ENCODE data around the gene SUN3.

The SUN3 gene

GRCh38 chr7:48028938-48029337, at the start of gene SUN3:
TSS of gene SUN3 (minus strand) at chr7:48029107. CDS start at chr7:48028938, 169 bp downstream.
- DNase-seq: no peak

DNA sequence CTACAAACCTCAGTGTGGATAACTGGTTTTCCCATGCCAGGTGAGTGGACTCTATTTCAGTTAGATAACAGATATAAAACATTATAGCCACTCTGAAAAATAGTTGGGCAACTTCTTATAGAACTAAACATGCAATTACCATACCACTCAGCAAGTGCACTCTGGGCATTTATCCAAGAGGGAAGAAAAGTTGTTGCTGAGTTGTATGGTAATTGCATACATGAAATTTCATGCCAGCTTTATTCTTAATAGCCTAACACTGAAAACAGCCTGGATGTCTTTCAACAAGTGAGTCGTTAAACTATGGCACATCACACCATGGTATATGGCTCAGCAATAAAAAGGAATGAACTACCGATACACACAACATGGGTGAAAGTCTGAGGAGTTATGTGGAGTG, 49.6 kb upstream of the SUN3 start:
- DNase-seq: no peak

DNA sequence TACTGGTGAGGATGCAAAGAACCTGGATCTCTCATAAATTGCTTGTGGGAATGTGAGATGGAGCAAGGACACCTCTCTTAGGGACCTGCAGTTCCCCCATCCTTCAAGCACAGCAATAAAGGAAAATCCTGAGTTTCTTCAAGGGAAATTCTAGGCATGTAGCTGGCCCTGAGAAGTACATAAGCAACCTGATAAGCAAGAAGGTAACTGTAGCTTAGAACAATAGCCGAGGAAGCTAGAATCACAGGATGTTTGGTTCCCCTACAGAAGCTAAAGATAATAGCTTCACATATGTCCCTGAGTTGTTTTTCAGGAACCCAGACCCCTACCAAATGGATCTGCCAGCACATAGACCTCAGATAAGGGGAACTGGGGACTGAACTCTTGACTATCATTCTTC, 48.5 kb upstream of the SUN3 start:
- DNase-seq: no peak

DNA sequence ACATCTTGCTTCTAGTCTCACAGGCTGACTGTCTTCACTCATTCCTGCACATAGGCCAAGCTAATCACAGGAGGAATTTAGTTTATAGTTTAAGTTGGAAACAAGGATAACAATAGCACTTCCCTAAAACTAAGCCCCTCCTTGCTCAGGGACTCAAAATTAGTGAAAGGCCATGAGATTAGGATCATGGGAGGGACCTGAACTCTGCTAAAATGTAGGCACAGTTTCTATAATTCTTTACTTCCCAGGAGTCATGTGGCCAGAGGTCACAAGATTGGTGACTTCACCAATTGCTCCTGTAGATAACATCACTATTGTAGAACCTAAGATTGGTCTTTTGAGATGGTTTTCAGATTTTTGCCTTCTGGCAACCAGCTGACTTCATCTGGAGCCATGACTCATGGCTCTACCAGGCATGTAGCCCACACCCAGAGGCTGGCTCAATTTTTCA, 45.3 kb upstream of the SUN3 start:
- DNase-seq: no peak

DNA sequence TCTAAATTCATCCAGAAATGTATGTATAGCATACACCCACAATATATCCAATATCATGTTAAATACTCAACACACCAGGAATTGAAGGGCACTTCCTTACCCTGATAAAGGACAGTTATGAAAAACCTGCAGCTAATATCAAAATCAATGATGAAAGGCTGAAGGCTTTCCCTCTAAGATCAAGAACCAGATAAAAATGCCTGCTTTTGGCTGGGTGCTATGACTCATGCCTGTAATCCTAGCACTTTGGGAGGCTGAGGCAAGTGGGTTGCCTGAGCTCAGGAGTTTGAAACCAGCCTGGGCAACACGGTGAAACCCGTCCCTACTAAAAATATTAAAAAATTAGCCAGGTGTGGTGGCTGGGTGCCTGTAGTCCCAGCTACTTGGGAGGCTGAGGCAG, 38.6 kb upstream of the SUN3 start:
- DNase-seq: no peak

DNA sequence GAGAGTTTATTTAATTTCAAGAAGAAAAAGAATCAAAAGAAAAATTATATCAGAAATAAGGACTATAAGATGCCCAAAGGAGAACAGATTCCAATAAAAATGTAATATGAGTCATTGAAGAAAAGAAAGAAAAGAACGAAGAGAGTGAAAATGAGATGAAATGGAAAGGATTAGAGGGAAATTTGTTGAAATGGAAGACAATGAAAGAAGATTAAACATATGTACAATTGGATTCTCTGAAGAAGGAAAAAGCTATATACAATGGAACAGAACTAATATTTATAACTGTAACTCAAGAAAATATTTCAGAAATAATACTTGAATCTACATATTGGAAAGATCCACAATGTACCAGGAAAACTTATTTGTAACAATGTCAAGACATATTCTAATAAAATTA, 35.1 kb upstream of the SUN3 start:
- DNase-seq: no peak

GRCh38 chr7:48059706-48060105, 30.8 kb upstream of the SUN3 start:
- no peak for DNase-seq

GRCh38 chr7:48058990-48059389, 30.1 kb upstream of the SUN3 start:
- no peak for DNase-seq

- no peak for DNase-seq
Observed at GRCh38 chr7:48053736-48054135, 24.8 kb upstream of the SUN3 start.

- no peak for DNase-seq
Observed at GRCh38 chr7:48052748-48053147, 23.8 kb upstream of the SUN3 start.

DNA sequence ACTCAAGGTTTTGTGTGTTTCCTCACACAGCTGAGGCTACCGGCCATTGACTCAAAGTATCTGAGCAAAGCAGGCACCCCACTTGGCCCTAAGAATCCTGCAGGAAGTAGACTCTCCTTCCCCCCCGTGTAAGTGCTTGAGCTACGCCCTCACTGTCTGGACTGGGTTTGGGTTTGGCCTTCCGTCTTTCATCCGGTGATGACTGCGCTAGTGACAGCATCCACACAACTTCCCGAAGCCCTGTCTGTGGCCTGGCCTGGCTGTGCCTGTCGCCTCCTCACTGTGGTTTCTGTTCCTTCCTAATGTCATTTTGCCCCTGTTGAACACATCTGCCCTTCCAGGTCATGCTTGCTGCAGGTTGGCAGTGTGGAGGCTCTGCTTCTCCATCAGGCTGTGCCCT, 20.9 kb upstream of the SUN3 start:
- no peak for DNase-seq

DNA sequence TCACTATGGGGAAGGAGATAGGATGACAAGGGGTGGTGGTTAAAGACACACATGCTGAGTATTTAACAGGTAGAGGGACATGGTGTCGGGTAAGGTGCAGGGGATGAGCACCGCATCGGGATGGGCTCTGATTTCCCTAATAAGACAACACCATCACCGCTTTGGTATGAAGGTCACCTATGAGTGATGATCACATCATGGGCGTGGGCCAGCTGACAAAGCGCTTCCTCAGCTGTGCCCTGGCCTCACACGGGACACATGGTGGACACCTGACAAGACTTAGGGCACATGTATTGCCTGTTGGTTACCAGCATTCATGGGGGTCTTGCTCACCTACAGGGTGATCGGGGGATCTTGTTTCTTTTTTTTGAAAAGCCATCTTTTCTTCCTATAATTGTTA, 19.2 kb upstream of the SUN3 start:
- no peak for DNase-seq

GRCh38 chr7:48046458-48046857, 17.6 kb upstream of the SUN3 start:
- DNase-seq: no peak

DNA sequence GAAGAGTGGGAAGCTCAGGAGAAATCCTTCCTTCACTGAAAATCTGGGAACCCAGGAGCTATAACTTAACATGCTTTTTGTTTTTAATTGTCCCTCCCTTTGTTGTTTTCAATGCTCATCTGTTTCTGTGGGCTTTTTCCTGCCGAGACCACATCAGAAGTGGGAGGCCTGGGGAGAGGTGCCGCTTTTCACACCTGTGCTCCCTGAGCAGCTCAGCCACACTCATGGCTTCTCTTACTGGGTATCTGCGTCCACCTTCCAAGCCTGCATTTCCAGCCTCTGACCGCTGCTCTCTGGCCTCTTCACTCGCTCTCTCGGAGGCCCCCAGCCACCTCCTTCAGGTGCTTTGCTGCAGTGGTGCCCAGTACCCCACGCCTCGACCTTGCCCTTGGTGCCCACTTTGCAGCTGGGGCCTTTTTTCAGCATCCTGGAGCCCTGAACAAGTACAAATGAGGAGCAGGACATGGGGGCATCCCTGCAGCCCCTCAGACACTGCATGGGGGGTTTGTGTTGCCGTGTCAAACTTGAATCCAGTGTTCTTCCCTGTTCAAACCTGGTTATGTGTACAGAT, 16.4 kb upstream of the SUN3 start:
- no peak for DNase-seq

DNA sequence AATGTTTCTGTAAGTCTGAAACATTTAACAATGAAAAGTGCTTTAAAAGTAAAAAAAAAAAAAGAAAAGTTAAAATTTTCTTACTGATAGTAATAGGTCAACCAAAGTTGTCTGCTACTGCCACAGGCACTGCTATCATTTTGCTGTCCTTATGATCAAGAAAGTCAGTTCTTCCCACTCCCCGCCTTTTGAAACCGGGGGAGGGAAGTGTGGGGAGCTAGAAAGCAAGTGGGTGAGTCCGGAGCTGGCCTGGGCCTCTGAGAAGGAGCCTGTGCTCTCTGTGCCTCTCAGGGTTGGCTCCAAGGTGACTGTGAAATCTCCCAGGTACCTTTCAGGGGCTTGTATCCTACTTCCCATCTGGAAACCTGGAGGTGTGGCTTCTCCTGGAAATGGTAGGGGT, 13.7 kb upstream of the SUN3 start:
- DNase-seq: no peak

GRCh38 chr7:48042216-48042615, 13.3 kb upstream of the SUN3 start:
- no peak for DNase-seq

GRCh38 chr7:48041653-48041970, 12.7 kb upstream of the SUN3 start:
- no peak for DNase-seq

- DNase-seq: no peak
Observed at GRCh38 chr7:48040944-48041652, 12.2 kb upstream of the SUN3 start.

- DNase-seq: no peak
Observed at GRCh38 chr7:48038815-48039506, 10.1 kb upstream of the SUN3 start.

DNA sequence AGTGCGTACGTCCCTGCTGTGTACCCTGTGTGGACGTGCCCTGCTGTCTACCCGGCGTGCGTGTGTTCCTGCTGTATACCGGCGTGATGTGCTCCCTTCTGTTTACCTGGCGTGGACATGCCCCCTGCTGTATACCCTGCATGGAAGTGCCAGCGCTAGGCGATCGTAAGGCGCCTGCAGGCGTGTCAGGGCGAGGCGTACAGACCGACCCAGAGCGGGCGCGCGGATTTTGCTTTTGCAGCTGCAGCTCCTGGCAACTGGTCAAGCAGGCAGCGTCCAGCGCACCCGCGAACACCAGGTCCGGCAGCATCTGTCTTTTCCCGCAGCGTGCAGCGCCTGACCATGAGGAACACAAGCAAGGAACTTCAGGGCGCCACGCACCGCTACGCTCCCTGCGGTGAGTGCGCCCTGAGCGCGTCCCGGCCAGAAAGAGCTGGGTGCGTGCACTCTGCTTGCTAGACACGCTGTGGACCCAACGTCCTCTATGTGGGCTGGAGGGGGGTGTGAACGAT, 7.1 kb upstream of the SUN3 start:
- no peak for DNase-seq

DNA sequence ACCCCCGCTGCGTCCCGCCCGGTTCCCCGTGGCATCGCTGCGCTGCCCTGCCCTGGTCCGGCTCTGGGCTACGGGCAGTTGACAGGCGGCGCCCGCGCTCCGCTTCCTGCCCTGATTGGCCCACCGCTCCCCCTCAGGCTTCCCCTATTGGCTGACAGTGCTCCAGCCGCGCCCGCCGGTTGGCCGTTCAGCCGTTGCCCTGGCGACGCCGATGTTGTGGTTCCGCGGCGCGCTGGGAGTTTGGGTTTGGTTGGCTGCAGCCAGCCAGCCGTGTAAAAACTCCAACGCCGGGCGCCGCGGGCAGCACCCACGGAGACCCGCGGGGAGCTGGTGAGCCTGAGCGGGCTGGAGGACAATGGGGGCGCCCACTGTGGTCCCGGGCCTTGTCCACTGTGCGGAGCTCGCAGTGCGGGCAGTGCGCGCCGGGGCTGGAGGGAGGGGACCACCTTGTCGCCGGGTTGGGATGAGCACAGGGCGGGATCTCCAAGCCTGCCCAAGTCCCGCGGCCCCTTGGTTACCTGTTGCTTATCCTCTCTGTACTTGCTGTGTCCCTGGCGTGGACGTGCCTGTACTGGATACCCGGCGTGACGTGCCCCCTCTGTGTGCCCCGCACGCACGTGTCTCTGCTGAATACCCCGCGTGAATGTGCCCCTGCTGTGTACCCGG, 6.5 kb upstream of the SUN3 start, which contains the start of gene C7orf57:
TSS of gene C7orf57 (plus strand) at position 243 of the 666 bp plus-strand sequence. CDS start 766 bp downstream, outside the sequence.
- DNase-seq: peak; percentile 84

DNA sequence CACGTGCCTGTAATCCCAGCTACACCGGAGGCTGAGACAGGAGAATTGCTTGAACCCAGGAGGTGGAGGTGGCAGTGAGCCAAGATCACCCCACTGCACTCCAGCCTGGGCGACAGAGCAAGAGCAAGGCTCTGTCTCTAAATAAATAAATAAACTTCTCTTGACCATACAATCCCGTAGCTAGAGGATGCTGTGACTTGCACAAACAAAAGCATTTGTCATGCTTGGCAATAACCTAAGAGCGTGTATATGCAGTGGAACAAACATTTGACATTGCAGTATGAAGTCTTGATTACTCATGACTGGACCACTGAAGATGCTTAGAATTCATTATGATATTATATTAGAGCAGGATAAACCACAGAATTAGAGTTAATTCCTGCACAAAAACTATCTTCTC, 5.0 kb upstream of the SUN3 start:
- DNase-seq: no peak

- DNase-seq: no peak
Observed at GRCh38 chr7:48031111-48031510, 2.2 kb upstream of the SUN3 start.

DNA sequence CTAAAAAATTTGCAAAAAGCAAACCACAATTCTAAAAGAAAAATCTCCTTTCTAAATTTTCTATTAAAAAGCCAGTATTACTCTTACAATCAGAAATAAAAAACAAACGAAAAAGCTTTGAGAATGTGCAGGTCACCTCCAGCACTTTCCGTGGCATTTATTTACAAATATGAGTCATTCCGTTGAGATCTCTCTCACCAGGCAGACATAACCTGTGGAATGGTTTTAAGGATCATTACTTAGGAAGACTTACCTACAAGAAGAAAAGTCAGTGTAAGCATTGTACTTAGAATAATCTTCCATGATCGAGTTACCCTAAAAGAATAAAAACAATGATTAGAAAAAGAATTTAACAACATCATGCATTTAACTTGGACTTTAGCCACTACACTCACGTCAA, 3.3 kb downstream of the SUN3 start:
- DNase-seq: no peak

Data from stimulated activated CD4-positive, alpha-beta T cell treated with anti-CD3 and anti-CD28 coated beads, Interleukin-1b, Interleukin-23, amount 100 ng/mL, for 48 hours (primary cell).